ENCODE results near the gene VPS4B. TPM values are rescaled to one million over a fixed set of nuclear protein-coding genes. Genes with fewer than 3 reads are reported as not detected.

Gene VPS4B
- total and polyA plus RNA-seq, 2 experiments from 2014 or later = 30.2 to 49.4 TPM

DNA sequence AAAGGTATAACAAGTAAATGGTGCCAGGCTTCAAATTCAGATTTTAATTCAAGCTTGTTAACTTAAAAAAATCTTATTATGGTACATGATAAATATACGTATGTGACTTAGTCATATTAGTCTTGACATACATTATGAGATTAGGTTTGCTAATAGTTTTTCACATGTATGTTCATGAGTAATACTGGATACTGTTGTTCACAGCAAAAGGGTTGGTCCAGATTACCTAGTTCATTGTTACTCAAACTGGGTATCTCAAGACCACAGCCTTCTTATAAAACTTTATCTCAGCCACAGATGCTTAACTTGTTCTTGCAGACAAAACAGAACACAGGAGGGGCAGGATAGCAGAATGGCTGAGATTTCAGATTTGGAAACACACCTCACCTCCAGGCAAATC lies 26.8 kb downstream of the VPS4B start (continued):
- TF ChIP-seq CTCF (conservative IDR thresholded peaks at IDR 0.05; ENCODE audit: low read depth in 2 of 2) = no peak
- TF ChIP-seq EZH2phosphoT487 (IDR thresholded peaks at IDR 0.05; ENCODE audit: unreplicated experiment) = no peak
- no peak for TF ChIP-seq CREB1 (CRISPR knock-in tag; IDR thresholded peaks at IDR 0.05; ENCODE audit: low read depth)
- TF ChIP-seq NANOG (IDR thresholded peaks at IDR 0.05; ENCODE audit: borderline replicate concordance) = no peak
- TF ChIP-seq, protein P1, sequence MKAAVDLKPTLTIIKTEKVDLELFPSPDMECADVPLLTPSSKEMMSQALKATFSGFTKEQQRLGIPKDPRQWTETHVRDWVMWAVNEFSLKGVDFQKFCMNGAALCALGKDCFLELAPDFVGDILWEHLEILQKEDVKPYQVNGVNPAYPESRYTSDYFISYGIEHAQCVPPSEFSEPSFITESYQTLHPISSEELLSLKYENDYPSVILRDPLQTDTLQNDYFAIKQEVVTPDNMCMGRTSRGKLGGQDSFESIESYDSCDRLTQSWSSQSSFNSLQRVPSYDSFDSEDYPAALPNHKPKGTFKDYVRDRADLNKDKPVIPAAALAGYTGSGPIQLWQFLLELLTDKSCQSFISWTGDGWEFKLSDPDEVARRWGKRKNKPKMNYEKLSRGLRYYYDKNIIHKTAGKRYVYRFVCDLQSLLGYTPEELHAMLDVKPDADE (IDR thresholded peaks at IDR 0.05) = no peak

DNA sequence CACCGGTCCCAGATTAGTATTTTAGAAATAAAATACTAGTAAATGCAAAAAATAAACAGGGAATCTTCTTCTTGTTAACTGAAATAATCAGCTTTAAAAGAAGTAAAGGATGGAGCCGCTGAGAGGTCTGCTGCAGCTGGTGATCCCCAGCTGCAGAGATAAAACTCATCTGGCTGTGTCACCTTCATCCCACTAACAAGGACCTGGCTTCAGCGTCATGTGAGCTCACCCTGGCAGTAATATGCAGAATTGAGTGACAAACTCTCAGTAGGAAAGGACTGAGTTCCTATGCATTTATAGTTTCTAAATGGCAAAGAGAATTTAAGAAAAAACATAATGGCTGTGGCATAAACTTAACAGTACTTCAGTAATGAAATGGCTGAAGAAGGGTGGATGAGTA lies 27.3 kb downstream of the VPS4B start:
- no peak for ATAC-seq
- H3K27ac Mint-ChIP-seq = no peak overlapping the region
- no peak for TF ChIP-seq POLR2AphosphoS5 (IDR thresholded peaks at IDR 0.05; ENCODE audit: low read depth)
- TF ChIP-seq STAT1 (IDR thresholded peaks at IDR 0.05; ENCODE audit: unreplicated experiment) = no peak
- no peak for TF ChIP-seq ZNF331 (CRISPR knock-in tag; IDR thresholded peaks at IDR 0.05; ENCODE audit: low read depth)

GRCh38 chr18:63387861-63388260 lies 34.4 kb downstream of the VPS4B start:
- no peak overlapping the region for H3K4me3 Mint-ChIP-seq
- no peaks in the 10 kb centered on the region for H3K79me2 ChIP-seq (replicated peaks; ENCODE audit: insufficient read depth)
- no peaks in the 10 kb centered on the region for H3F3A ChIP-seq (replicated peaks; ENCODE audit: low read depth)
- H3K4me1 ChIP-seq (ENCODE audit: insufficient read depth) = no peaks in the 10 kb centered on the region
- H2AFZ ChIP-seq = no peak overlapping the region
- ATAC-seq (no peak), DNase-seq (ENCODE audit: low spot score) (no peak)
- H3K27me3 Mint-ChIP-seq (ENCODE audit: insufficient read depth, low read depth, poor library complexity) = no peaks in the 10 kb centered on the region
- no peak overlapping the region for H3K4me3 ChIP-seq
- no peaks in the 10 kb centered on the region for H3K4me1 Mint-ChIP-seq
- TF ChIP-seq STAT1 (IDR thresholded peaks at IDR 0.05; ENCODE audit: unreplicated experiment) (no peak), ZNF331 (CRISPR knock-in tag; IDR thresholded peaks at IDR 0.05; ENCODE audit: low read depth) (no peak)
- H3K27me3 ChIP-seq (ENCODE audit: insufficient read depth) = no peaks in the 10 kb centered on the region
- H3K9me3 Mint-ChIP-seq = no peaks in the 10 kb centered on the region
- H3K27ac Mint-ChIP-seq = no peak overlapping the region
- H3K9me2 ChIP-seq (ENCODE audit: insufficient read depth) = no peaks in the 10 kb centered on the region
- peaks cover 11% of the 10 kb centered on the region; the same call in 2 of the 3 replicates for H3K36me3 Mint-ChIP-seq (ENCODE audit: low read depth)
- H3K36me3 ChIP-seq (ENCODE audit: insufficient read depth) = peaks cover 19% of the 10 kb centered on the region
- H3K27ac ChIP-seq (ENCODE audit: low read depth) = no peak overlapping the region
- H4K20me1 ChIP-seq (replicated peaks; ENCODE audit: insufficient read depth) = no peaks in the 10 kb centered on the region
- H3K4me2 ChIP-seq = no peak overlapping the region

More for the DNA sequence above, 27.3 kb downstream of the VPS4B start:
- Histone ChIP-seq H3F3A (replicated peaks; ENCODE audit: low read depth) (no peaks in the 10 kb centered on the region), H3K4me3 (no peak overlapping the region), H3K9me2 (ENCODE audit: insufficient read depth) (no peaks in the 10 kb centered on the region), H2AFZ (no peak overlapping the region), H3K4me1 (ENCODE audit: insufficient read depth) (no peaks in the 10 kb centered on the region), H3K79me2 (replicated peaks; ENCODE audit: insufficient read depth) (no peaks in the 10 kb centered on the region), H3K27me3 (ENCODE audit: insufficient read depth) (no peaks in the 10 kb centered on the region), H3K36me3 (ENCODE audit: insufficient read depth) (peaks cover 59% of the 10 kb centered on the region), H3K4me2 (no peak overlapping the region), H3K27ac (ENCODE audit: low read depth) (no peak overlapping the region), H4K20me1 (replicated peaks; ENCODE audit: insufficient read depth) (no peaks in the 10 kb centered on the region)
- DNase-seq (ENCODE audit: low spot score) = no peak
- Mint-ChIP-seq H3K9me3 (no peaks in the 10 kb centered on the region), H3K27me3 (ENCODE audit: insufficient read depth, low read depth, poor library complexity) (peaks cover 2% of the 10 kb centered on the region), H3K36me3 (ENCODE audit: low read depth) (peaks cover 31% of the 10 kb centered on the region), H3K4me3 (no peak overlapping the region), H3K4me1 (no peaks in the 10 kb centered on the region)

All from GM23338 (cell line).